ENCODE results near the gene MAPK8IP1. TPM values are rescaled to one million over a fixed set of nuclear protein-coding genes. Genes with fewer than 3 reads are reported as not detected.

The MAPK8IP1 gene
- polyA plus RNA-seq, 1 donor (not counting 4 experiments of a cell fraction or from before 2014, with no cell fraction given): 0.51 TPM

- H3K36me3 ChIP-seq (ENCODE audit: control insufficient read depth in 2 of 2, extremely low read depth in 1 of 2, insufficient read depth in 2 of 2, low read length in 2 of 2): peaks cover 5 to 27% of the 10 kb centered on the region in 2 experiments
- peaks cover 15% of the 10 kb centered on the region for H3K4me1 ChIP-seq (ENCODE audit: control insufficient read depth, extremely low read depth, insufficient read depth, low read length)
These were observed 29.4 kb upstream of the MAPK8IP1 start for GRCh38 chr11:45856044-45856468.

GRCh38 chr11:45857961-45858474 lies 27.4 kb upstream of the MAPK8IP1 start:
- H3K27me3 ChIP-seq (ENCODE audit: control insufficient read depth, extremely low read depth, insufficient read depth, low read length): no peaks in the 10 kb centered on the region
- no peak for TF ChIP-seq CTCF (optimal IDR thresholded peaks at IDR 0.05 in 1 of 3, IDR thresholded peaks at IDR 0.05 in 1 of 3, conservative IDR thresholded peaks at IDR 0.05 in 1 of 3; ENCODE audit: extremely low read depth in 1 of 3, insufficient read depth in 2 of 3, low read length in 3 of 3)
- DNase-seq (ENCODE audit: low read depth, low spot score) (no peak), FAIRE-seq (no peak)
- H3K4me3 ChIP-seq (ENCODE audit: control insufficient read depth in 2 of 3, extremely low read depth in 1 of 3, insufficient read depth in 2 of 3, low read depth in 1 of 3, low read length in 3 of 3): no peak overlapping the region
- H3K36me3 ChIP-seq (ENCODE audit: control insufficient read depth in 2 of 2, extremely low read depth in 1 of 2, insufficient read depth in 2 of 2, low read length in 2 of 2): peaks cover 9 to 27% of the 10 kb centered on the region in 2 experiments
- no peak overlapping the region for H3K4me2 ChIP-seq (ENCODE audit: control insufficient read depth, extremely low read depth, insufficient read depth, low read depth, low read length)
- H3K9ac ChIP-seq (ENCODE audit: control insufficient read depth, extremely low read depth, insufficient read depth, low read length): no peak overlapping the region
- peaks cover 15% of the 10 kb centered on the region for H3K4me1 ChIP-seq (ENCODE audit: control insufficient read depth, extremely low read depth, insufficient read depth, low read length)
- peaks cover 2% of the 10 kb centered on the region for H4K20me1 ChIP-seq (ENCODE audit: control insufficient read depth, extremely low read depth, insufficient read depth, low read length)
- no peak overlapping the region for H3K27ac ChIP-seq (ENCODE audit: control insufficient read depth, insufficient read depth, low read length)
- H3K79me2 ChIP-seq (ENCODE audit: control insufficient read depth, insufficient read depth, low read length): peaks cover 5% of the 10 kb centered on the region
- H3K9me1 ChIP-seq (ENCODE audit: control insufficient read depth, extremely low read depth, insufficient read depth, low read length): peaks cover 3% of the 10 kb centered on the region
- dilution Hi-C loops (cut with MboI; ENCODE audit: extremely low pct_ligation_motif_present, low sequenced_read_pairs): no loop called here
- no peak overlapping the region for H2AFZ ChIP-seq (ENCODE audit: control insufficient read depth, low read length)
- no peaks in the 10 kb centered on the region for H3K9me3 ChIP-seq (ENCODE audit: control insufficient read depth, low read depth, low read length)

More at GRCh38 chr11:45856044-45856468, 29.4 kb upstream of the MAPK8IP1 start:
- H3K27me3 ChIP-seq (ENCODE audit: control insufficient read depth, extremely low read depth, insufficient read depth, low read length): no peaks in the 10 kb centered on the region
- peaks cover 3% of the 10 kb centered on the region for H3K9me1 ChIP-seq (ENCODE audit: control insufficient read depth, extremely low read depth, insufficient read depth, low read length)
- TF ChIP-seq EZH2 (IDR thresholded peaks at IDR 0.05; ENCODE audit: low read length) (no peak), CTCF (optimal IDR thresholded peaks at IDR 0.05 in 1 of 3, IDR thresholded peaks at IDR 0.05 in 1 of 3, conservative IDR thresholded peaks at IDR 0.05 in 1 of 3; ENCODE audit: extremely low read depth in 1 of 3, insufficient read depth in 2 of 3, low read length in 3 of 3) (no peak)
- dilution Hi-C loops (cut with MboI; ENCODE audit: extremely low pct_ligation_motif_present, low sequenced_read_pairs): no loop called here
- no peaks in the 10 kb centered on the region for H3K9me3 ChIP-seq (ENCODE audit: control insufficient read depth, low read depth, low read length)
- H4K20me1 ChIP-seq (ENCODE audit: control insufficient read depth, extremely low read depth, insufficient read depth, low read length): peaks cover 2% of the 10 kb centered on the region
- no peak overlapping the region for H3K9ac ChIP-seq (ENCODE audit: control insufficient read depth, extremely low read depth, insufficient read depth, low read length)
- DNase-seq (ENCODE audit: low read depth, low spot score) (no peak), FAIRE-seq (no peak)
- H3K79me2 ChIP-seq (ENCODE audit: control insufficient read depth, insufficient read depth, low read length): peaks cover 12% of the 10 kb centered on the region
- H3K27ac ChIP-seq (ENCODE audit: control insufficient read depth, insufficient read depth, low read length): no peak overlapping the region
- no peak overlapping the region for H3K4me3 ChIP-seq (ENCODE audit: control insufficient read depth in 2 of 3, extremely low read depth in 1 of 3, insufficient read depth in 2 of 3, low read depth in 1 of 3, low read length in 3 of 3)
- H3K4me2 ChIP-seq (ENCODE audit: control insufficient read depth, extremely low read depth, insufficient read depth, low read depth, low read length): no peak overlapping the region
- H2AFZ ChIP-seq (ENCODE audit: control insufficient read depth, low read length): no peak overlapping the region

Measured in keratinocyte (primary cell).